A549 (cell line): ENCODE measurements around the gene MRPL58. TPM values are rescaled to one million over a fixed set of nuclear protein-coding genes. Genes with fewer than 3 reads are reported as not detected.
"Not testable (repeated sequence)": the region's sequence is repeated elsewhere in the genome, so short reads cannot be mapped to it uniquely, and the experiment has no call there.

ENCODE experiments used
- ATAC-seq, 2 experiments: fragments of 200-7000 bp in 1 of 2; fragments of >200 bp in 1 of 2; cut with Nextera tagmentation in 1 of 2; cut with Tn5 transposase in 1 of 2; 3 replicates each; pipeline versions ENCODE4 v1.8.0 to v1.9.1; 2018 to 2020; ENCODE audit warnings: mild to moderate bottlenecking in 1 of 2, moderate library complexity in 1 of 2
- CTCF ChIA-PET: fragments of 300-600 bp; sonication (Branson Sonifier 250); formaldehyde crosslinking; extraction: SDS; loops from one replicate; lab custom pipeline; 2021; ENCODE audit warnings: antibody characterized with exemption, inconsistent platforms; lab: Yijun Ruan, JAX
- POLR2A ChIA-PET: fragments of 350-600 bp; formaldehyde crosslinking; extraction: SDS; loops from one replicate; lab custom pipeline; 2021; ENCODE audit warnings: antibody characterized with exemption, inconsistent platforms; lab: Yijun Ruan, JAX
- DNase-seq, 2 experiments: peaks; one replicate each; pipeline versions ENCODE4 v3.0.0 to v3.0.0-alpha.2; 2011 to 2016; ENCODE audit warnings: low read depth in 1 of 2, low spot score in 1 of 2
- FAIRE-seq: peaks from 2 replicates; lab custom pipeline; 2011; peaks lifted over from hg19 to GRCh38; lab: Jason Lieb, UNC
- H3K27ac ChIP-seq, 2 experiments: fragments of >200 bp; sonication (Bioruptor Twin); formaldehyde crosslinking; 3 replicates each; pipeline ENCODE4 v1.5.1; 2016 to 2017
- H3K4me1 ChIP-seq: fragments of >200 bp; sonication (Bioruptor Twin); formaldehyde crosslinking; 3 replicates; pipeline ENCODE4 v1.6.1; 2016
- H3K4me2 ChIP-seq: fragments of >200 bp; sonication (Bioruptor Twin); formaldehyde crosslinking; 3 replicates; pipeline ENCODE4 v1.6.1; 2016
- H3K4me3 ChIP-seq: fragments of >200 bp; sonication (Bioruptor Twin); formaldehyde crosslinking; 3 replicates; pipeline ENCODE4 v1.5.1; 2016
- H3K9me3 ChIP-seq: fragments of >200 bp; sonication (Bioruptor Twin); formaldehyde crosslinking; 3 replicates; pipeline ENCODE4 v1.6.1; 2016
- BHLHE40 ChIP-seq: IDR thresholded peaks from 2 replicates; pipeline ENCODE4 v1.6.1; 2012; ENCODE audit warnings: low read depth, low read length, inconsistent platforms
- E2F6 ChIP-seq: IDR thresholded peaks from 2 replicates; pipeline ENCODE4 v1.6.1; 2012; ENCODE audit warnings: low read depth, borderline replicate concordance
- EP300 ChIP-seq, 2 experiments: fragments of >200 bp; sonication (Bioruptor Twin); formaldehyde crosslinking; IDR thresholded peaks; 2 replicates in 1 of 2; 3 replicates in 1 of 2; pipeline ENCODE4 v1.6.1; 2016 to 2017
- FOSL2 ChIP-seq, 2 experiments: fragments of 450-650 bp in 1 of 2; fragments of >200 bp in 1 of 2; sonication (Bioruptor Twin) in 1 of 2; formaldehyde crosslinking; IDR thresholded peaks; 2 replicates each; pipeline versions ENCODE4 v1.5.0 to v1.6.1; 2016 to 2020; ENCODE audit warnings: mild to moderate bottlenecking in 1 of 2, moderate library complexity in 1 of 2
- FOXS1 ChIP-seq: fragments of 250-450 bp; sonication (Bioruptor Pico); IDR thresholded peaks from 2 replicates; pipeline ENCODE4 v1.5.0; 2020; ENCODE audit warnings: mild to moderate bottlenecking, moderate library complexity
- HDAC2 ChIP-seq: fragments of 200-600 bp; sonication (generic); IDR thresholded peaks from 2 replicates; pipeline ENCODE4 v1.6.1; 2016
- JUN ChIP-seq, 2 experiments: fragments of >200 bp; sonication (Bioruptor Twin); formaldehyde crosslinking; IDR thresholded peaks; 2 replicates in 1 of 2; 3 replicates in 1 of 2; pipeline ENCODE4 v1.6.1; 2016 to 2017
- KDM5A ChIP-seq: fragments of 200-600 bp; sonication (generic); IDR thresholded peaks from 2 replicates; pipeline ENCODE4 v1.6.1; 2016; ENCODE audit warnings: antibody characterized with exemption, mild to moderate bottlenecking
- MAFK ChIP-seq: fragments of 450-650 bp; IDR thresholded peaks from 2 replicates; pipeline ENCODE4 v1.6.1; 2014; ENCODE audit not compliant: partially characterized antibody
- MAX ChIP-seq: IDR thresholded peaks from 2 replicates; pipeline ENCODE4 v1.6.1; 2012
- MAZ ChIP-seq: fragments of 150-350 bp; IDR thresholded peaks from 2 replicates; pipeline ENCODE4 v1.6.1; 2014; ENCODE audit warnings: antibody characterized with exemption, low read depth, low read length, borderline replicate concordance
- NFE2L2 ChIP-seq: fragments of 150-350 bp; conservative IDR thresholded peaks from 2 replicates; pipeline ENCODE4 v1.6.1; 2014; ENCODE audit warnings: low read length
- NPAS2 ChIP-seq: fragments of 250-450 bp; sonication (Bioruptor Pico); IDR thresholded peaks from 2 replicates; pipeline ENCODE4 v1.8.0; 2022; ENCODE audit warnings: mild to moderate bottlenecking, moderate library complexity, borderline replicate concordance
- PHF8 ChIP-seq: fragments of 200-600 bp; sonication (generic); IDR thresholded peaks from 2 replicates; pipeline ENCODE4 v1.6.1; 2016; ENCODE audit warnings: low read depth, mild to moderate bottlenecking, antibody characterized with exemption, moderate library complexity, borderline replicate concordance
- RAD21 ChIP-seq, 2 experiments: fragments of >200 bp in 1 of 2; sonication (Bioruptor Twin) in 1 of 2; formaldehyde crosslinking in 1 of 2; IDR thresholded peaks in 1 of 2; conservative IDR thresholded peaks in 1 of 2; 2 replicates in 1 of 2; 3 replicates in 1 of 2; pipeline ENCODE4 v1.6.1; 2012 to 2018; ENCODE audit warnings: inconsistent platforms in 1 of 2
- RARB ChIP-seq: fragments of 250-450 bp; sonication (Bioruptor Pico); IDR thresholded peaks from 2 replicates; pipeline ENCODE4 v1.8.0; 2021; ENCODE audit warnings: mild to moderate bottlenecking, moderate library complexity
- RCOR1 ChIP-seq: fragments of 150-350 bp; IDR thresholded peaks from 2 replicates; pipeline ENCODE4 v1.6.1; 2014; ENCODE audit warnings: antibody characterized with exemption, low read length, low read depth
- RFX5 ChIP-seq: fragments of 450-650 bp; IDR thresholded peaks from 2 replicates; pipeline ENCODE4 v1.7.1; 2014; ENCODE audit warnings: antibody characterized with exemption, mild to moderate bottlenecking, moderate library complexity
- SMC3 ChIP-seq: fragments of >200 bp; sonication (Bioruptor Twin); formaldehyde crosslinking; IDR thresholded peaks from 3 replicates; pipeline ENCODE4 v1.6.1; 2018; ENCODE audit warnings: inconsistent platforms
- TFCP2L1 ChIP-seq: fragments of 250-450 bp; sonication (Bioruptor Pico); IDR thresholded peaks from 2 replicates; pipeline ENCODE4 v1.5.0; 2021; ENCODE audit warnings: mild to moderate bottlenecking
- TP53 ChIP-seq: fragments of 250-450 bp; sonication (Bioruptor Pico); IDR thresholded peaks from 2 replicates; pipeline ENCODE4 v1.5.0; 2021; ENCODE audit warnings: mild to moderate bottlenecking, moderate library complexity
- ZFP36 ChIP-seq: fragments of 450-650 bp; IDR thresholded peaks from 2 replicates; pipeline ENCODE4 v1.6.1; 2014; ENCODE audit warnings: borderline replicate concordance; ENCODE audit not compliant: partially characterized antibody
- ZSCAN20 ChIP-seq: fragments of 250-450 bp; sonication (Bioruptor Pico); IDR thresholded peaks from 2 replicates; pipeline ENCODE4 v1.8.0; 2022; ENCODE audit warnings: mild to moderate bottlenecking, moderate library complexity
- WGBS: methylation state at CpG from one replicate; pipeline ENCODE4 v1.1.6; 2017; ENCODE audit errors: missing lambda C conversion rate; 5-methylcytosine and 5-hydroxymethylcytosine counted together
- polyA plus RNA-seq, 4 experiments: library from polyadenylated mRNA; depleted of rRNA in 3 of 4; stranded (reverse); fragments of >200 nt; fragmentation: RNase III in 1 of 4; extraction: RNeasy Plus Mini Kit Qiagen cat#74134 plus additional on column Dnase treatment in 1 of 4; gene quantifications; 2 replicates in 3 of 4; 3 replicates in 1 of 4; pipeline ENCODE4 v1.2.3, GENCODE V29; 2011 to 2017
- TF ChIP-seq, protein P1 (sequence below): IDR thresholded peaks from 2 replicates; pipeline ENCODE4 v1.6.1; 2012

The MRPL58 gene
- polyA plus RNA-seq, 2 of the 4 experiments (the other 2 are of a cell fraction) = 89.4 to 127 TPM

- CTCF ChIA-PET = interaction anchor here (1.0 to 4.5 kb wide), 8 partner anchors 11 to 165 kb away, joined by 3 to 35 read pairs (median 9); partner anchors contain the start of genes ATP5PD, KCTD2 and NT5C
- FAIRE-seq = no peak
- ATAC-seq = peak; percentile 8 to 17; a peak in 4 of 6 replicates
- peak overlapping the region; percentile 69 for H3K4me2 ChIP-seq
- WGBS = 34% methylated on average over 27 of the region's 27 CpGs
- H3K27ac ChIP-seq = peak overlapping the region; percentile 67 to 82
- POLR2A ChIA-PET = interaction anchor here (0.7 to 3.2 kb wide), 4 partner anchors 11 to 132 kb away, joined by 5 to 46 read pairs (median 11); partner anchors contain the start of genes ATP5PD, KCTD2, MRPL58 and SLC16A5
- peak; percentile 80 for TF ChIP-seq MAFK
- TF ChIP-seq RFX5 = 0 out of 2 replicates have a peak, but pooled peaks have one; percentile 22
- TF ChIP-seq FOSL2 (IDR thresholded peaks at IDR 0.05) = no peak
- TF ChIP-seq FOSL2 (CRISPR knock-in tag; IDR thresholded peaks at IDR 0.05) = peak; percentile 9; the same call in 1 of the 2 replicates
- peak; percentile 59 for TF ChIP-seq MAX
- TF ChIP-seq, protein P1, sequence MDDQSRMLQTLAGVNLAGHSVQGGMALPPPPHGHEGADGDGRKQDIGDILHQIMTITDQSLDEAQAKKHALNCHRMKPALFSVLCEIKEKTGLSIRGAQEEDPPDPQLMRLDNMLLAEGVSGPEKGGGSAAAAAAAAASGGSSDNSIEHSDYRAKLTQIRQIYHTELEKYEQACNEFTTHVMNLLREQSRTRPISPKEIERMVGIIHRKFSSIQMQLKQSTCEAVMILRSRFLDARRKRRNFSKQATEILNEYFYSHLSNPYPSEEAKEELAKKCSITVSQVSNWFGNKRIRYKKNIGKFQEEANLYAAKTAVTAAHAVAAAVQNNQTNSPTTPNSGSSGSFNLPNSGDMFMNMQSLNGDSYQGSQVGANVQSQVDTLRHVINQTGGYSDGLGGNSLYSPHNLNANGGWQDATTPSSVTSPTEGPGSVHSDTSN = peak; percentile 22; the same call in 1 of the 2 replicates
- TF ChIP-seq KDM5A = no peak
- H3K4me1 ChIP-seq = peaks cover 30% of the 10 kb centered on the region
- 0 out of 3 replicates have a peak overlapping the region, but pooled peaks have one; percentile 9 for H3K4me3 ChIP-seq
- no peaks in the 10 kb centered on the region for H3K9me3 ChIP-seq
- DNase-seq = peak; percentile 93 to 97
Measured at GRCh38 chr17:75036643-75037268, 24.3 kb downstream of the MRPL58 start.

- no peaks in the 10 kb centered on the region for H3K9me3 ChIP-seq
- H3K4me3 ChIP-seq = no peak overlapping the region
- no peak overlapping the region for H3K4me2 ChIP-seq
- CTCF ChIA-PET = interaction anchor here (0.9 to 5.4 kb wide), 11 partner anchors 10 to 164 kb away, joined by 3 to 27 read pairs (median 4); partner anchors contain the start of gene OTOP2
- DNase-seq (no peak), ATAC-seq (no peak), FAIRE-seq (no peak)
- WGBS = 88% methylated on average over 5 of the region's 5 CpGs
- TF ChIP-seq BHLHE40 (no peak), E2F6 (no peak), ZFP36 (no peak), RFX5 (no peak)
- POLR2A ChIA-PET = interaction anchor here (1.2 kb wide), 1 partner anchor 48 kb away, joined by 3 read pairs; no protein-coding TSS in a partner anchor
- H3K27ac ChIP-seq = no peak overlapping the region
- peaks cover 21% of the 10 kb centered on the region for H3K4me1 ChIP-seq
Measured at GRCh38 chr17:75039238-75039637, 26.8 kb downstream of the MRPL58 start.

GRCh38 chr17:75041656-75042280, 29.3 kb downstream of the MRPL58 start:
- Histone ChIP-seq H3K4me2 (no peak overlapping the region), H3K27ac (no peak overlapping the region), H3K4me1 (peaks cover 13% of the 10 kb centered on the region), H3K9me3 (no peaks in the 10 kb centered on the region), H3K4me3 (no peak overlapping the region)
- ATAC-seq (no peak), FAIRE-seq (no peak), DNase-seq (no peak)
- ChIA-PET CTCF (interaction anchor here (0.6 to 5.4 kb wide), 15 partner anchors 7 to 160 kb away, joined by 3 to 21 read pairs (median 6); partner anchors contain the start of genes MRPL58 and NT5C), POLR2A (no interaction called here)
- 91% methylated on average over 11 of the region's 12 CpGs for WGBS
- TF ChIP-seq ZSCAN20 (no peak), FOXS1 (CRISPR knock-in tag) (no peak), RCOR1 (no peak), TFCP2L1 (CRISPR knock-in tag) (no peak), JUN (IDR thresholded peaks at IDR 0.05) (no peak), NPAS2 (CRISPR knock-in tag) (no peak), NFE2L2 (no peak), RAD21 (conservative IDR thresholded peaks at IDR 0.05 in 1 of 2, IDR thresholded peaks at IDR 0.05 in 1 of 2) (no peak), EP300 (IDR thresholded peaks at IDR 0.05) (no peak), MAZ (no peak), TP53 (CRISPR knock-in tag) (no peak), HDAC2 (no peak), RARB (no peak), SMC3 (no peak), PHF8 (no peak), ZFP36 (no peak)
- TF ChIP-seq, all 56 proteins: peak for 0

DNA sequence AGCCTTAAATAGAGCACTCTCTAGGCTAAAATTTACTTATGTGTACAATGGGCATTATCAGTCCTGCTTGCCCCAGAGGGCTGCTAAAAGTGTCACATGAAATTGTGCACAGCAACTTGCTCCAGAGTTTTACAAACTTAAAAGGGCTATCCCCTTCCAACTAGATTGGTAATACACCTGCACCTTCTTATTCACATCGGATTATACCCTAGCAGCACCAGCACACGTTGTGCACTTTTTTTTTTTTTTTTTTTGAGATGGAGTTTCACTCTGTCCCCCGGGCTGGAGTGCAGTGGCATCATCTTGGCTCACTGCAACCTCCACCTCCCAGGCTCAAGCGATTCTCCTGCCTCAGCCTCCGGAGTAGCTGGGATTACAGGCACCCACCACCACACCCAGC, 31.3 kb downstream of the MRPL58 start:
- ChIA-PET CTCF (interaction anchor here (0.7 to 5.4 kb wide), 6 partner anchors 9 to 70 kb away, joined by 3 to 21 read pairs (median 6); no protein-coding TSS in a partner anchor), POLR2A (interaction anchor here (0.7 kb wide), 1 partner anchor 664 kb away, joined by 4 read pairs; no protein-coding TSS in a partner anchor)
- not testable (repeated sequence) for ATAC-seq, H3K27ac ChIP-seq, H3K4me3 ChIP-seq, H3K4me2 ChIP-seq, H3K9me3 ChIP-seq, FAIRE-seq, DNase-seq
- peaks cover 15% of the 10 kb centered on the region for H3K4me1 ChIP-seq
- WGBS = 71% methylated on average over 5 of the region's 5 CpGs
